ENCODE results near the gene THTPA.
A peak's percentile ranks its signal among the peaks of the same experiment; 100 is the strongest.

GRCh38 chr14:23544511-23545447 is 11.3 kb upstream of the THTPA start:
- TF ChIP-seq CTCF (IDR thresholded peaks at IDR 0.05 in 8 of 11, conservative IDR thresholded peaks at IDR 0.05 in 3 of 11) (no peak), POLR2A (IDR thresholded peaks at IDR 0.05) (no peak), POLR2AphosphoS5 (IDR thresholded peaks at IDR 0.05) (peak in 1 of 3 donors; percentile 31)

All from spleen (tissue), 7 donors.